HepG2 (cell line): ENCODE measurements around the gene RNF208. TPM values are rescaled to one million over a fixed set of nuclear protein-coding genes. Genes with fewer than 3 reads are reported as not detected.

ENCODE experiments used
- ARID4A ChIP-seq: sonication (generic); formaldehyde crosslinking; IDR thresholded peaks from 2 replicates; pipeline ENCODE4 v1.5.0; 2020; ENCODE audit warnings: mild to moderate bottlenecking, missing genetic modification reagents, borderline replicate concordance
- CBX5 ChIP-seq: sonication (generic); formaldehyde crosslinking; IDR thresholded peaks from 2 replicates; pipeline ENCODE4 v1.4.0; 2020; ENCODE audit warnings: missing genetic modification reagents, borderline replicate concordance
- ESRRA ChIP-seq: sonication (generic); formaldehyde crosslinking; IDR thresholded peaks from 2 replicates; pipeline ENCODE4 v1.5.1; 2020; ENCODE audit warnings: mild to moderate bottlenecking, low read depth, missing genetic modification reagents
- GABPB1 ChIP-seq: IDR thresholded peaks from 2 replicates; pipeline ENCODE4 v1.6.1; 2016; ENCODE audit warnings: mild to moderate bottlenecking, missing genetic modification reagents, moderate library complexity, missing compliant biosample characterization
- KAT8 ChIP-seq: IDR thresholded peaks from 2 replicates; pipeline ENCODE4 v1.6.1; 2016; ENCODE audit warnings: missing genetic modification reagents, missing compliant biosample characterization
- KDM5A ChIP-seq: fragments of 200-600 bp; sonication (generic); IDR thresholded peaks from 2 replicates; pipeline ENCODE4 v1.7.0; 2018; ENCODE audit warnings: antibody characterized with exemption, mild to moderate bottlenecking, low read length, borderline replicate concordance
- KLF11 ChIP-seq: IDR thresholded peaks from 2 replicates; pipeline ENCODE4 v1.6.1; 2016; ENCODE audit warnings: missing compliant biosample characterization
- MAZ ChIP-seq, 2 experiments: sonication (generic) in 1 of 2; formaldehyde crosslinking in 1 of 2; IDR thresholded peaks; 2 replicates each; pipeline versions ENCODE4 v1.5.0 to v1.6.1; 2012 to 2020; ENCODE audit warnings: low read depth in 2 of 2, mild to moderate bottlenecking in 2 of 2, borderline replicate concordance in 1 of 2, improper control_type of control experiment in 1 of 2, low read length in 1 of 2, missing genetic modification reagents in 1 of 2, moderate library complexity in 1 of 2
- NAIF1 ChIP-seq: sonication (generic); formaldehyde crosslinking; IDR thresholded peaks from 2 replicates; pipeline ENCODE4 v1.5.0; 2020; ENCODE audit warnings: mild to moderate bottlenecking, missing genetic modification reagents, borderline replicate concordance
- NFYB ChIP-seq: sonication (generic); formaldehyde crosslinking; IDR thresholded peaks from 2 replicates; pipeline ENCODE4 v1.4.0; 2020; ENCODE audit warnings: missing genetic modification reagents
- PHF21A ChIP-seq: sonication (generic); formaldehyde crosslinking; IDR thresholded peaks from 2 replicates; pipeline ENCODE4 v1.5.0; 2020; ENCODE audit warnings: mild to moderate bottlenecking, missing genetic modification reagents
- PRDM15 ChIP-seq: sonication (generic); formaldehyde crosslinking; IDR thresholded peaks from 2 replicates; pipeline ENCODE4 v1.4.0; 2020; ENCODE audit warnings: missing genetic modification reagents
- RBFOX2 ChIP-seq: fragments of 200-400 bp; formaldehyde crosslinking; IDR thresholded peaks from 2 replicates; pipeline ENCODE4 v1.6.1; 2017; ENCODE audit warnings: low read depth, mild to moderate bottlenecking, low read length
- SP2 ChIP-seq: sonication (generic); formaldehyde crosslinking; IDR thresholded peaks from 2 replicates; pipeline ENCODE4 v1.5.1; 2020; ENCODE audit warnings: mild to moderate bottlenecking, missing genetic modification reagents
- WIZ ChIP-seq: sonication (generic); formaldehyde crosslinking; IDR thresholded peaks from 2 replicates; pipeline ENCODE4 v1.5.1; 2020; ENCODE audit warnings: mild to moderate bottlenecking, missing genetic modification reagents
- XRCC5 ChIP-seq: fragments of 200-400 bp; formaldehyde crosslinking; optimal IDR thresholded peaks from 2 replicates; pipeline ENCODE3; 2017; ENCODE audit warnings: mild to moderate bottlenecking, low read length
- ZNF256 ChIP-seq: sonication (generic); formaldehyde crosslinking; conservative IDR thresholded peaks from 2 replicates; pipeline ENCODE4 v1.4.0; 2020; ENCODE audit warnings: missing genetic modification reagents
- ZNF556 ChIP-seq: sonication (generic); formaldehyde crosslinking; IDR thresholded peaks from 2 replicates; pipeline ENCODE4 v1.4.0; 2020; ENCODE audit warnings: mild to moderate bottlenecking, missing genetic modification reagents, borderline replicate concordance
- ZNF563 ChIP-seq: sonication (generic); formaldehyde crosslinking; IDR thresholded peaks from 2 replicates; pipeline ENCODE4 v1.8.0; 2022; ENCODE audit warnings: mild to moderate bottlenecking, moderate library complexity, missing genetic modification reagents
- ZNF709 ChIP-seq: sonication (generic); formaldehyde crosslinking; IDR thresholded peaks from 2 replicates; pipeline ENCODE4 v1.5.0; 2020; ENCODE audit warnings: mild to moderate bottlenecking, missing genetic modification reagents
- polyA plus RNA-seq, 8 experiments: library from polyadenylated mRNA; depleted of rRNA in 3 of 8; stranded (reverse) in 7 of 8; unstranded in 1 of 8; fragments of >200 nt; fragmentation: Illumina TruSeq in 4 of 8; extraction: Trizol in 4 of 8; gene quantifications; 2 replicates each; pipeline versions ENCODE4 v1.2.1 to v1.2.3, GENCODE V29; 2011 to 2016; ENCODE audit warnings: low read depth in 4 of 8, missing spikeins in 1 of 8, mixed read lengths in 1 of 8; ENCODE audit not compliant: insufficient read depth in 1 of 8
- total RNA-seq, 5 experiments: library from RNA; depleted of rRNA; stranded (reverse); fragments of >200 nt; fragmentation: Illumina TruSeq; extraction: Trizol; gene quantifications; 2 replicates each; pipeline ENCODE4 v1.2.3, GENCODE V29; 2016; ENCODE audit warnings: low read depth in 1 of 5

The RNF208 gene
- total and polyA plus RNA-seq, 2 of the 13 experiments (the other 11 are each of a cell fraction or from before 2014, with no cell fraction given) = 1.6 to 2.1 TPM

- peak; percentile 74 for TF ChIP-seq RBFOX2
- TF ChIP-seq KDM5A = peak; percentile 86
- TF ChIP-seq NFYB (CRISPR knock-in tag) = peak; percentile 70
- TF ChIP-seq ZNF563 = peak; percentile 53; the same call in 1 of the 2 replicates
- 0 out of 2 replicates have a peak, but pooled peaks have one; percentile 28 for TF ChIP-seq ZNF256 (CRISPR knock-in tag)
- TF ChIP-seq PHF21A = peak; percentile 45; the same call in 1 of the 2 replicates
- TF ChIP-seq MAZ (IDR thresholded peaks at IDR 0.05; ENCODE audit: borderline replicate concordance, low read depth, low read length) = 0 out of 2 replicates have a peak, but pooled peaks have one; percentile 43
- peak; percentile 67; the same call in 1 of the 2 replicates for TF ChIP-seq MAZ (CRISPR knock-in tag; IDR thresholded peaks at IDR 0.05; ENCODE audit: low read depth)
- TF ChIP-seq KLF11 (CRISPR knock-in tag) = no peak
- peak; percentile 27; the same call in 1 of the 2 replicates for TF ChIP-seq CBX5 (CRISPR knock-in tag)
- 0 out of 2 replicates have a peak, but pooled peaks have one; percentile 64 for TF ChIP-seq NAIF1
- TF ChIP-seq ZNF709 = 0 out of 2 replicates have a peak, but pooled peaks have one; percentile 62
- TF ChIP-seq WIZ = 0 out of 2 replicates have a peak, but pooled peaks have one; percentile 28
- TF ChIP-seq ZNF556 (CRISPR knock-in tag) = peak; percentile 63; the same call in 1 of the 2 replicates
- 0 out of 2 replicates have a peak, but pooled peaks have one; percentile 44 for TF ChIP-seq ESRRA
- TF ChIP-seq PRDM15 (CRISPR knock-in tag) = peak; percentile 98
- TF ChIP-seq GABPB1 (CRISPR knock-in tag) = peak; percentile 92
- peak; percentile 46; the same call in 1 of the 2 replicates for TF ChIP-seq ARID4A (CRISPR knock-in tag)
- peak; percentile 89 for TF ChIP-seq SP2 (CRISPR knock-in tag)
- peak; percentile 34 for TF ChIP-seq XRCC5
- peak; percentile 60 for TF ChIP-seq KAT8 (CRISPR knock-in tag)
Measured at GRCh38 chr9:137223078-137223970, 1.3 kb upstream of the RNF208 start (continued).
